GM21825 (cell line): ENCODE measurements around the gene MRPL45.

Source experiments
- ATAC-seq: cut with Tn5 transposase; IDR thresholded peaks from one replicate; pipeline ENCODE4 v1.9.1; 2021; ENCODE audit warnings: mild to moderate bottlenecking, moderate library complexity; ENCODE audit not compliant: unreplicated experiment

MRPL45 gene

DNA sequence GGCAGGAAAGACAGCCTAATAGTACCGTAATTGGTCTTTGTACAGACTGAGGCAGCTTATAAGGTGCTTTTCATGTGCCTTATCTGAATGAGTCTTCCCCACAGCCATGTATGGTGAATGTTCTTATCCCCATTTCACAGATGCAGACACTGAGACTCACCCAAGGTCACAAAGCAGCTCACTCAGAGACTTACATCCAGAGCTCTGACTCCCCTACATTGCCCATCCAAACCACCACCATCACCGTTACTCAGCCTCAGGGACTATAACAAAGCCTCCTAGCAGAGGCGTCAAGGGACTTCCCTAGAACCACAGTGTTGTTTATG is 47.4 kb downstream of the MRPL45 start:
- ATAC-seq, result no peak

- ATAC-seq, result no peak
Observed at GRCh38 chr17:38345743-38346142, 48.8 kb downstream of the MRPL45 start.

- ATAC-seq, result no peak
Observed at GRCh38 chr17:38349097-38349730, 52.2 kb downstream of the MRPL45 start.

- ATAC-seq, result no peak
Observed at GRCh38 chr17:38350035-38350434, 53.1 kb downstream of the MRPL45 start.

DNA sequence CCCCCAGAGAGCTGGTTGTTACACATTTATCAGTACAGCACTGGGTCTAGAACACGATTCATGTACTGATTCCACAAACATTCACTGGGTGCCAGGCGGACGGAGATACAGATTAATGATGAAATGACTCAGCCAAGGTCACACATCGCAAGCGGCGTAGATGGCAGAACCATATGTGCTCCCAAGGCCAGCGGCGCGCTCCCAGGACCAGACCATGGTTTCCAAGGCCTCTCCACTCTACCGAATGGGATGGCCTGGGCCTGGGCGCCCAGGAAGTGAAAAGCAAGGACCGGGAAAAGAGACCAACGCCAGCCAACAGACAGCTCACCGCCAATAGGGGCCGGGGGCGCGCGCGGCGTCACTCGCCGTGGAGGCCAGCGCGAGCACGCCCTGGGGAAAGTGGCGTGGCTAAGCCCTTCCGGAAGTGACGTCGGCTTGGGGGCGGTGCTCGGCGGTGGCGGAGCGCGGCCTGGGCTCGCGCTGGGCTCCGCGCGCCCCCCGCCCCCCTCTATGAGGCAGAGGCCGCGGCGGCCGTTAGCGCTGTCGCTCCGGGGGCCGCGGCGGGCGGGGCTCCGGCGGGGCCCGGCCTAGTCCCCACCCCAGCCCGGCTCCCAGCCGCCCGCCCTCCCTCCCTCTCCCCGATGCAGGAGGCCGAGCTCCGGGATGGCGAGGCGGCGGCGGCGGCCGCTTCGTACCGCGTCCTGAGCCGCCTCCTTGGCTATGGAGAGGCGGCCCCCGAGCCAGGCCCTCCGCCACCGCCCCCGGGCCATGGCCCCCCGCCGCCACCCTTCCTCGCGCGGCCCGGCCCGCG is 54.6 kb downstream of the MRPL45 start, which contains the start of gene SOCS7:
TSS of gene SOCS7 (plus strand) at position 433 of the 811 bp plus-strand sequence. CDS start at position 642, 209 bp downstream.
- peak; percentile 85 for ATAC-seq

GRCh38 chr17:38352245-38353085 is 55.5 kb downstream of the MRPL45 start:
- peak; percentile 12 for ATAC-seq

DNA sequence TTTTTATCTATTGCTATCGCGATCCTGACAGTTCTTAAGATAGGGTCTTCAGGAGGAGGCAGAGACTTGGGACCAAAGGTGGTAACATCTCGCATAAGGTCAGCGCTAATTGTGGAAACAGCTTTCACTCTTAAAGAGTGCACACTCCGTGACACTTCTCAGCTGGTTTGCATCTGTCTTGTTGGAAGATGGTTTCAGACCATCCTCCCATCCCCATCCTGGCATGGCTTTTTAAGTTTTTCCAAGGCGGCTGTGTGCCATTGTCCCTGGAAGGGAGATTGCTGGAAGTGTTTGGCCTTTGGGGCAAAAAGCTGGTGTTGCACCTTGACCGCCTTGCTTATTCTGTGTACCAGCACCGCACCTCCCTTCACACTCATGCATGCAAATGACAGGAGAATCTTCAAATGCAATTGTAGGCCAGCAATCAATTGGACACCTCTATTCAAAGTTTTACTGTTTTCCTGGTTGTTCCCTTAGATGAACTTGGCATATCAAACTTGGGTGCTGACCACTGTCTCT is 56.2 kb downstream of the MRPL45 start:
- ATAC-seq, result no peak

DNA sequence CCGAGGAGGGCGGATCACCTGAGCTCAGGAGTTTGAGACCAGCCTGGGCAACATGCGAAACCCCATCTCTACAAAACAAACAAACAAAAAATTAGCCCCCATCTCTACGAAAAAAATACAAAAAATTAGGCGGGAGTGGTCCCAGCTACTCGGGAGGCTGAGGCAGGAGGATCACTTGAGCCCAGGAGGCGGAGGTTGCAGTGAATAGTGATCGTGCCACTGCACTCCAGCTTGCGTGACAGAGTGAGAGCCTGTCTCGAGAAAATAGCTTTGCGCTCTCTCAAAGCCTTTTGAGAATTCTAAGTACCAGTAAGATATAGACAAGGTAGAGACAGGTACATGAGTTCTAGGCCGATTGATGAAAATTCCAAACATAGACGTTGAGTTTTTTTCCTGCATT is 56.7 kb downstream of the MRPL45 start:
- ATAC-seq, result no peak

- ATAC-seq, result no peak
Observed at GRCh38 chr17:38354466-38354865, 57.5 kb downstream of the MRPL45 start.

GRCh38 chr17:38355251-38355650 is 58.3 kb downstream of the MRPL45 start:
- no peak for ATAC-seq

- ATAC-seq, result no peak
Observed at GRCh38 chr17:38357486-38358123, 60.6 kb downstream of the MRPL45 start.

DNA sequence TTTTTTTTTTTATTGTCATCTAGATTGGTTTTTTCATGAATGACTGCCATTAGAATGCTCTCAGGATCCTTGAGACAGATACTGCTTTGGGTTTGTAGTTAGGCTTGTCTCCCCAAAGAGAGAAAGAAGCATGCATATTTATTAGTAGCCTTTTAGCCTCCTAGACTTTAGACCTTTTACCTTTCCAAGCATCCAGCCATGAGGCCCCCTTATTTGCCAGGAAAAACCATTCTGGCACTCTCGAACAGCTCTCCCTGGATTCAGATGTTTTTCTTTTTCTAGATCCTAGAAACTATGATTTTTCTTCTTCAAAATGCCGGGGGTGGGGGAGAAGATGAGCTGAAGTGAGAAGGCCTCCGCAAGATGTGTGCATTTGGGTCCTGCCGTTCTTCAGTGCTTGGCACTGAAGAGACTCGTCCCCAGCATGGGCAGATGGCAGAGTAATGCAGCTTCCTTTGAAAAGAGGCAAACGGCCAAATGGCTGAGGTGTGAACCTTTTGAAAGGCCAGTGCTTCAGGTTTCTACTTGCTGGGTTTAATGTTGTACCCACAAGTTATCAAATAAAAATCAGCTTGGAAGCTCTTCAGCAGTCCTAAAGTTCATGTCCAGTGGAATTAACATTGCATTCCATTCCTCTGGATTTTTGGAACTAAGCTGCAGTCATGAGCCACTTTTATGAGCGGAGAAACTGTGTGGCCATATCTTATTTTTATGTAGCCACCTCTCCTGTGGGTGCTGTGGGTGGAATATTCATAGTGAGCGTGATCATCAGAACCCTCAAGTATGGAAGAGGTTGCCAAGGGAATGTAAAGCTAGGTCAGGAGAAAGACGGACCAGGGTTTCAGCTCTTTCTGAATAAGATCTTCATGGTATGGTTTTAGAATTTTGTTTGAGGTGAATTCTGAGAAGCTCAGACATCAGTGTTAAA is 61.9 kb downstream of the MRPL45 start:
- no peak for ATAC-seq

DNA sequence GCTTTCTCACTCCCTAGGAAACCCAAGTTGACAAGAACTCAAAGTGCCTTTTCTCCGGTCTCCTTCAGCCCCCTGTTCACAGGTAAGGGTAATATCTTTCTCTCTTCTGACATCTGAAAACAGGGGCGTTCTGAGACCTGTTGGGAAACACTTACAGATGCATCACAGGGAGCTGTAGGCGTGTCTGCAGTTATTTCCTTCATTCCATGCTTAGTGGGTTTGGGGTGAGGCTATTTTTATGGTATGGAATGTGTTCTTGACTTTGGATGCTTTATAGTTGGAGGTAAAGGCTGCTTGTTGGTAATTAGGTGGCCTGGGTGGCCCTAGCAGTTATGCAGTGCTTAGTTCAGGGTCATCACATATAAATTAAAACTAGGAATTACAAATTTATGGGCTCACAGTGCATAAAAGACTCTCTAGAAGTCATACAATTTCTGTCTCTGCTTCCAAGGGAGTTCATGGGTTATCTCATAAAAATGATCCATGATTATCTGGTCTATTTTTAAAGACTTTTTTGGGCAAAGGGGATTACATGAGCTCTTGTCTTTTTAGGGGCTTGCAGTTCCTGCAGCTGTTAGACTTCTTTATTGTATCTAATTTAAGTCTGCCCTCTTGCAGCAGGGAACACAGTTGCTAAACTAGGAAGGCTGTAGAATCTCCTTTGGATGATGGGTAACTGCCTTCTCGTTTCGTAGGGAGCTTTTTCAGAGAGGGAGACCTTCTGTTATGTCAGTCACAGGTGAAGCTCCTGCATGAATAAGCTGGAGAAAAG is 64.9 kb downstream of the MRPL45 start:
- no peak for ATAC-seq

DNA sequence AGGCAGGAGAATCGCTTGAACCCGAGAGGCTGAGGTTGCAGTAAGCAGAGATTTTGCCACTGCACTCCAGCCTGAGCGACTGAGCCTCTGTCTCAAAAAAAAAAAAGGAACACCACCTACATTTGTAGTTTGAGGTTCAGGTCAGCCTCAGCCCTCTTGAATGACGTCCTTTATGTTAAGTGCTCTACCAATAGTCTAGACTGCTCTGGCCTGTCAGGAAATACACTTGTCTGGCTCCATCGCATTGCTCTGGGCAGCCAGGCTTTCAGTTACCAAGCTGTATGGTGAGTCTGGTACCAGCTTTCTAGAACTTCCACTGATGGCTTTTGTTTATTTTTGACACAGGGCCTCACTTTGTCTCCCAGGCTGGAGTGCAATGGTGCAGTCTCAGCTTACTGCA is 66.0 kb downstream of the MRPL45 start:
- no peak for ATAC-seq

GRCh38 chr17:38364741-38365140 is 67.8 kb downstream of the MRPL45 start:
- ATAC-seq, result no peak

DNA sequence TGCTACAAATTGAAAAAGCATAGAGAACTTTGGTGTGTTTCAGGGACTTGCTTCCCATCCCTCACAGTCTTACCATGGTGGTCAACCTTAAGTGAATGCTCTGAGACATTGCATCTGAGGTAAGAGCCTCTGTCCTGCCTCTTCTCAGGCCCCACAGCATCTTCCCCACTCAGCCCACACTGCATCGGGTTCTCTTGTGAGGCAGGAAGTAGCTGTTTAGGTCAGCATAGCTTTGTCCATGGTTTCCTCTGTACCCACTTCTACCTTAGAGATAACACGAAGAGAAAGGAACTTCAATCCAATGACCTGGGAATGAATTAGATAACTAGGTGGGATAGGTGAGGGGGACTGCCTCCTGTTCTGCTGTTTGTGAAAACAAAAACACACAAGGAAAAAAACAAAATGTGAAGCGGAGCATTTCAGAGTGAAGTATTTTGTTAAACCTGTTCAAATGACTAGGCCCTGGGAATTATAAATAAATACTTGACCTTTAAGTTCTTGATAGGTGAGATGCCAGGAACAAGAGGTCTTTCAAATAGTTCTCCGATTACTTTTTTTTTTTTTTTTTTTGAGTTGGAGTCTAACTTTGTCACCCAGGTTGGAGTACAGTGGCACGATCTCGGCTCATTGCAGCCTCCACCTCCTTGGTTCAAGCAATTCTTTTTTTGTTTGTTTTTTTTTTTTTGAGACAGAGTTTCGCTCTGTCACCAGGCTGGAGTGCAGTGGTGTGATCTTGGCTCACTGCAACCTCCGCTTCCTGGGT is 72.3 kb downstream of the MRPL45 start:
- no peak for ATAC-seq
